HG02973 (cell line): ENCODE measurements around the gene DFFB.
"Not testable (repeated sequence)": the region's sequence is repeated elsewhere in the genome, so short reads cannot be mapped to it uniquely, and the experiment has no call there.

Experiments
- ATAC-seq: cut with Tn5 transposase; IDR thresholded peaks from one replicate; pipeline ENCODE4 v1.9.1; 2021; ENCODE audit warnings: moderate library complexity; ENCODE audit not compliant: unreplicated experiment

Gene DFFB

GRCh38 chr1:3908886-3909517 lies 51.7 kb downstream of the DFFB start:
- no peak for ATAC-seq

- ATAC-seq = no peak
Observed at GRCh38 chr1:3909615-3910014, 52.3 kb downstream of the DFFB start.

- ATAC-seq = no peak
Observed at GRCh38 chr1:3910049-3910731, 52.9 kb downstream of the DFFB start.

GRCh38 chr1:3910857-3911845 lies 53.9 kb downstream of the DFFB start:
- ATAC-seq = peak; percentile 65

GRCh38 chr1:3911981-3912808 lies 54.9 kb downstream of the DFFB start:
- no peak for ATAC-seq

GRCh38 chr1:3912809-3913685 lies 55.8 kb downstream of the DFFB start:
- no peak for ATAC-seq

GRCh38 chr1:3914331-3914851 lies 57.1 kb downstream of the DFFB start:
- ATAC-seq = no peak

- ATAC-seq = no peak
Observed at GRCh38 chr1:3914911-3915310, 57.6 kb downstream of the DFFB start.

- no peak for ATAC-seq
Observed at GRCh38 chr1:3915551-3916121, 58.4 kb downstream of the DFFB start.

GRCh38 chr1:3917761-3918160 lies 60.5 kb downstream of the DFFB start:
- no peak for ATAC-seq

GRCh38 chr1:3918359-3918758 lies 61.1 kb downstream of the DFFB start:
- not testable (repeated sequence) for ATAC-seq

GRCh38 chr1:3918966-3919611 lies 61.8 kb downstream of the DFFB start:
- no peak for ATAC-seq

- no peak for ATAC-seq
Observed at GRCh38 chr1:3919706-3920105, 62.4 kb downstream of the DFFB start.

GRCh38 chr1:3921765-3922164 lies 64.5 kb downstream of the DFFB start:
- no peak for ATAC-seq

GRCh38 chr1:3922201-3922725 lies 65.0 kb downstream of the DFFB start:
- no peak for ATAC-seq

- ATAC-seq = no peak
Observed at GRCh38 chr1:3922851-3923250, 65.6 kb downstream of the DFFB start.

GRCh38 chr1:3923378-3924185 lies 66.3 kb downstream of the DFFB start:
- ATAC-seq = no peak
